Esophagus squamous epithelium (tissue), 4 donors: ENCODE results near the gene OR2AT4.

Source experiments
- POLR2A ChIP-seq, 4 donors: fragments of 450-650 bp; IDR thresholded peaks; one replicate each; pipeline ENCODE4 v1.6.1; 2017; ENCODE audit warnings: antibody characterized with exemption in 4 of 4, mild to moderate bottlenecking in 4 of 4, moderate library complexity in 3 of 4
- TF ChIP-seq, protein P1 (sequence below), 6 experiments: fragments of 450-650 bp in 4 of 6; fragments of 200-600 bp in 2 of 6; sonication (generic) in 2 of 6; IDR thresholded peaks; one replicate each; pipeline ENCODE4 v1.5.1; 2016 to 2019; ENCODE audit warnings: antibody characterized with exemption in 6 of 6, mild to moderate bottlenecking in 4 of 6, moderate library complexity in 4 of 6

GRCh38 chr11:75105462-75105925 lies 8.8 kb upstream of the OR2AT4 start:
- no peak for TF ChIP-seq POLR2A (IDR thresholded peaks at IDR 0.05)
- TF ChIP-seq, protein P1, sequence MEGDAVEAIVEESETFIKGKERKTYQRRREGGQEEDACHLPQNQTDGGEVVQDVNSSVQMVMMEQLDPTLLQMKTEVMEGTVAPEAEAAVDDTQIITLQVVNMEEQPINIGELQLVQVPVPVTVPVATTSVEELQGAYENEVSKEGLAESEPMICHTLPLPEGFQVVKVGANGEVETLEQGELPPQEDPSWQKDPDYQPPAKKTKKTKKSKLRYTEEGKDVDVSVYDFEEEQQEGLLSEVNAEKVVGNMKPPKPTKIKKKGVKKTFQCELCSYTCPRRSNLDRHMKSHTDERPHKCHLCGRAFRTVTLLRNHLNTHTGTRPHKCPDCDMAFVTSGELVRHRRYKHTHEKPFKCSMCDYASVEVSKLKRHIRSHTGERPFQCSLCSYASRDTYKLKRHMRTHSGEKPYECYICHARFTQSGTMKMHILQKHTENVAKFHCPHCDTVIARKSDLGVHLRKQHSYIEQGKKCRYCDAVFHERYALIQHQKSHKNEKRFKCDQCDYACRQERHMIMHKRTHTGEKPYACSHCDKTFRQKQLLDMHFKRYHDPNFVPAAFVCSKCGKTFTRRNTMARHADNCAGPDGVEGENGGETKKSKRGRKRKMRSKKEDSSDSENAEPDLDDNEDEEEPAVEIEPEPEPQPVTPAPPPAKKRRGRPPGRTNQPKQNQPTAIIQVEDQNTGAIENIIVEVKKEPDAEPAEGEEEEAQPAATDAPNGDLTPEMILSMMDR (IDR thresholded peaks at IDR 0.05): no peak
